HL-60 (cell line): Measurements from ENCODE around the gene IFI27L1.

ENCODE experiments used
- CTCF ChIP-seq: IDR thresholded peaks from one replicate; pipeline ENCODE4 v1.5.1; 2011; ENCODE audit warnings: low read length, control low read depth, inconsistent platforms; ENCODE audit not compliant: insufficient read depth
- POLR2AphosphoS5 ChIP-seq: IDR thresholded peaks from 2 replicates; pipeline ENCODE4 v1.6.1; 2012; ENCODE audit warnings: low read depth

GRCh38 chr14:94138251-94138650 is 57.1 kb downstream of the IFI27L1 start:
- TF ChIP-seq POLR2AphosphoS5 (no peak), CTCF (no peak)
